A673 (cell line): ENCODE data around the gene TNIP1. TPM values are rescaled to one million over a fixed set of nuclear protein-coding genes. Genes with fewer than 3 reads are reported as not detected.

ENCODE experiments used
- BruUV-seq: library from RNA; stranded (reverse); fragments of 400-500 nt; replicated peaks from 2 replicates; lab custom pipeline; 2021; lab: Mats Ljungman, UMichigan
- CTCF ChIA-PET: fragments of 300-600 bp; sonication (Branson Sonifier 250); formaldehyde crosslinking; loops from one replicate; lab custom pipeline; 2022; ENCODE audit warnings: antibody characterized with exemption; lab: Charles Lee
- POLR2A ChIA-PET: fragments of 300-600 bp; sonication (Branson Sonifier 250); formaldehyde crosslinking; loops from one replicate; lab custom pipeline; 2022; ENCODE audit warnings: antibody characterized with exemption; ENCODE audit not compliant: low non-redundant PET; lab: Charles Lee
- DNase-seq: peaks from one replicate; pipeline ENCODE4 v3.0.0-alpha.2; 2015; ENCODE audit warnings: low spot score
- H3K27ac ChIP-seq: fragments of 200-600 bp; sonication (generic); 2 replicates; pipeline ENCODE4 v1.5.1; 2016; ENCODE audit warnings: mixed run types, low read depth, mild to moderate bottlenecking, mixed read lengths, antibody characterized with exemption, low read length; ENCODE audit not compliant: poor library complexity, severe bottlenecking
- H3K27me3 ChIP-seq: fragments of 200-600 bp; sonication (generic); replicated peaks from 2 replicates; pipeline ENCODE4 v1.6.1; 2017; ENCODE audit warnings: mixed run types, low read depth, mild to moderate bottlenecking, mixed read lengths, antibody characterized with exemption, low read length; ENCODE audit not compliant: insufficient read depth, poor library complexity
- H3K36me3 ChIP-seq: fragments of 200-600 bp; sonication (generic); 2 replicates; pipeline ENCODE4 v1.6.1; 2016; ENCODE audit warnings: mixed run types, mild to moderate bottlenecking, mixed read lengths, antibody characterized with exemption, low read length; ENCODE audit not compliant: insufficient read depth, poor library complexity, severe bottlenecking
- H3K4me1 ChIP-seq: fragments of 200-600 bp; sonication (generic); 2 replicates; pipeline ENCODE4 v1.6.1; 2017; ENCODE audit warnings: mixed run types, mild to moderate bottlenecking, mixed read lengths, antibody characterized with exemption, low read length; ENCODE audit not compliant: insufficient read depth, poor library complexity, severe bottlenecking
- H3K4me3 ChIP-seq: fragments of 200-600 bp; sonication (generic); 2 replicates; pipeline ENCODE4 v1.5.1; 2016; ENCODE audit warnings: low read depth, mixed run types, mild to moderate bottlenecking, mixed read lengths, low read length; ENCODE audit not compliant: poor library complexity, severe bottlenecking
- H3K9me3 ChIP-seq: fragments of 200-600 bp; sonication (generic); 2 replicates; pipeline ENCODE4 v1.6.1; 2016; ENCODE audit warnings: mixed run types, low read depth, mild to moderate bottlenecking, mixed read lengths, antibody characterized with exemption, low read length; ENCODE audit not compliant: poor library complexity, severe bottlenecking
- CTCF ChIP-seq: fragments of 300-800, 200-600 bp; sonication (generic); conservative IDR thresholded peaks from 2 replicates; pipeline ENCODE4 v1.5.1; 2017; ENCODE audit warnings: low read depth, mild to moderate bottlenecking, antibody characterized with exemption, low read length, moderate library complexity, mixed read lengths
- EZH2 ChIP-seq: fragments of 200-600 bp; sonication (generic); IDR thresholded peaks from 2 replicates; pipeline ENCODE4 v1.6.1; 2017; ENCODE audit warnings: borderline replicate concordance, low read depth, mild to moderate bottlenecking, mixed read lengths, antibody characterized with exemption, low read length; ENCODE audit not compliant: poor library complexity, severe bottlenecking
- intact Hi-C: fragments of 100-400 bp; cut with micrococcal nuclease; formaldehyde crosslinking; loops from one replicate; pipeline ENCODE4 v1.10.0; 2022; ENCODE audit not compliant: unreplicated experiment
- total RNA-seq: library from RNA; stranded (reverse); gene quantifications from 2 replicates; pipeline ENCODE4 v1.2.3, GENCODE V29; 2021

Gene TNIP1
- total RNA-seq, 1 experiment from 2014 or later: 33.3 TPM

GRCh38 chr5:151088986-151089385 lies 8.2 kb upstream of the TNIP1 start:
- Histone ChIP-seq H3K27ac (no peak overlapping the region), H3K27me3 (no peaks in the 10 kb centered on the region), H3K36me3 (no peaks in the 10 kb centered on the region), H3K9me3 (no peaks in the 10 kb centered on the region), H3K4me1 (peaks cover 4% of the 10 kb centered on the region), H3K4me3 (no peak overlapping the region)
- intact Hi-C loops: no loop called here
- TF ChIP-seq CTCF (no peak), EZH2 (no peak)
- POLR2A ChIA-PET: no interaction called here
- no peak for DNase-seq
- CTCF ChIA-PET: no interaction called here
- no TSS peak for BruUV-seq

- Histone ChIP-seq H3K27me3 (no peaks in the 10 kb centered on the region), H3K36me3 (no peaks in the 10 kb centered on the region), H3K27ac (no peak overlapping the region), H3K4me3 (no peak overlapping the region), H3K9me3 (no peaks in the 10 kb centered on the region), H3K4me1 (no peaks in the 10 kb centered on the region)
- BruUV-seq: no TSS peak
- intact Hi-C loops: no loop called here
- TF ChIP-seq EZH2: no peak
- TF ChIP-seq CTCF: no peak
- CTCF ChIA-PET: no interaction called here
- no peak for DNase-seq
- POLR2A ChIA-PET: no interaction called here
Measured at GRCh38 chr5:151087486-151087885, 6.7 kb upstream of the TNIP1 start.

GRCh38 chr5:151086905-151087360 lies 6.1 kb upstream of the TNIP1 start:
- CTCF ChIA-PET: no interaction called here
- Histone ChIP-seq H3K36me3 (no peaks in the 10 kb centered on the region), H3K27me3 (no peaks in the 10 kb centered on the region), H3K9me3 (no peaks in the 10 kb centered on the region), H3K27ac (no peak overlapping the region), H3K4me1 (no peaks in the 10 kb centered on the region), H3K4me3 (no peak overlapping the region)
- no peak for DNase-seq
- TF ChIP-seq EZH2: no peak
- no peak for TF ChIP-seq CTCF
- intact Hi-C loops: no loop called here
- POLR2A ChIA-PET: no interaction called here
- BruUV-seq: no TSS peak
